GM11168 (cell line): ENCODE results near the gene ANO3.

Experiments
- in situ Hi-C: fragments of 300-500 bp; cut with MboI; formaldehyde crosslinking; loops from one replicate; pipeline ENCODE4 v1.12.0; 2022; ENCODE audit warnings: low sequenced_read_pairs; ENCODE audit not compliant: unreplicated experiment

ANO3 gene

GRCh38 chr11:26350002-26350401 lies 18.1 kb downstream of the ANO3 start:
- in situ Hi-C loops: no loop called here

GRCh38 chr11:26353010-26353409 lies 21.1 kb downstream of the ANO3 start:
- in situ Hi-C loops: no loop called here

GRCh38 chr11:26359055-26359454 lies 27.1 kb downstream of the ANO3 start:
- in situ Hi-C loops: no loop called here

- in situ Hi-C loops: no loop called here
Measured at GRCh38 chr11:26365284-26365683, 33.4 kb downstream of the ANO3 start.

- in situ Hi-C loops: no loop called here
Measured at GRCh38 chr11:26377619-26378018, 45.7 kb downstream of the ANO3 start.

GRCh38 chr11:26399336-26399735 lies 67.4 kb downstream of the ANO3 start:
- in situ Hi-C loops: no loop called here

GRCh38 chr11:26410706-26411366 lies 78.9 kb downstream of the ANO3 start:
- in situ Hi-C loops: no loop called here

- in situ Hi-C loops: no loop called here
Measured at GRCh38 chr11:26412955-26413354, 81.0 kb downstream of the ANO3 start.

- in situ Hi-C loops: no loop called here
Measured at GRCh38 chr11:26418386-26418912, 86.5 kb downstream of the ANO3 start.

GRCh38 chr11:26420331-26420730 lies 88.4 kb downstream of the ANO3 start:
- in situ Hi-C loops: no loop called here

- in situ Hi-C loops: no loop called here
Measured at GRCh38 chr11:26424255-26424654, 92.3 kb downstream of the ANO3 start.

GRCh38 chr11:26439854-26440253 lies 107.9 kb downstream of the ANO3 start:
- in situ Hi-C loops: no loop called here

GRCh38 chr11:26442131-26442530 lies 110.2 kb downstream of the ANO3 start:
- in situ Hi-C loops: no loop called here

GRCh38 chr11:26443617-26444016 lies 111.7 kb downstream of the ANO3 start:
- in situ Hi-C loops: no loop called here

- in situ Hi-C loops: no loop called here
Measured at GRCh38 chr11:26457636-26458035, 125.7 kb downstream of the ANO3 start.

GRCh38 chr11:26465274-26465673 lies 133.3 kb downstream of the ANO3 start:
- in situ Hi-C loops: no loop called here

GRCh38 chr11:26467506-26467905 lies 135.6 kb downstream of the ANO3 start:
- in situ Hi-C loops: no loop called here

- in situ Hi-C loops: no loop called here
Measured at GRCh38 chr11:26470992-26471391, 139.1 kb downstream of the ANO3 start.

GRCh38 chr11:26473216-26474194 lies 141.6 kb downstream of the ANO3 start:
- in situ Hi-C loops: no loop called here

GRCh38 chr11:26474401-26474800 lies 142.5 kb downstream of the ANO3 start:
- in situ Hi-C loops: no loop called here

- in situ Hi-C loops: no loop called here
Measured at GRCh38 chr11:26477396-26477795, 145.5 kb downstream of the ANO3 start.
